GM21717 (cell line): ENCODE results near the gene ADGRG1.
A peak's percentile ranks its signal among the peaks of the same experiment; 100 is the strongest.

ENCODE experiments used
- ATAC-seq: cut with Tn5 transposase; IDR thresholded peaks from one replicate; pipeline ENCODE4 v1.9.1; 2021; ENCODE audit warnings: mild to moderate bottlenecking, moderate library complexity; ENCODE audit not compliant: unreplicated experiment

Gene ADGRG1

DNA sequence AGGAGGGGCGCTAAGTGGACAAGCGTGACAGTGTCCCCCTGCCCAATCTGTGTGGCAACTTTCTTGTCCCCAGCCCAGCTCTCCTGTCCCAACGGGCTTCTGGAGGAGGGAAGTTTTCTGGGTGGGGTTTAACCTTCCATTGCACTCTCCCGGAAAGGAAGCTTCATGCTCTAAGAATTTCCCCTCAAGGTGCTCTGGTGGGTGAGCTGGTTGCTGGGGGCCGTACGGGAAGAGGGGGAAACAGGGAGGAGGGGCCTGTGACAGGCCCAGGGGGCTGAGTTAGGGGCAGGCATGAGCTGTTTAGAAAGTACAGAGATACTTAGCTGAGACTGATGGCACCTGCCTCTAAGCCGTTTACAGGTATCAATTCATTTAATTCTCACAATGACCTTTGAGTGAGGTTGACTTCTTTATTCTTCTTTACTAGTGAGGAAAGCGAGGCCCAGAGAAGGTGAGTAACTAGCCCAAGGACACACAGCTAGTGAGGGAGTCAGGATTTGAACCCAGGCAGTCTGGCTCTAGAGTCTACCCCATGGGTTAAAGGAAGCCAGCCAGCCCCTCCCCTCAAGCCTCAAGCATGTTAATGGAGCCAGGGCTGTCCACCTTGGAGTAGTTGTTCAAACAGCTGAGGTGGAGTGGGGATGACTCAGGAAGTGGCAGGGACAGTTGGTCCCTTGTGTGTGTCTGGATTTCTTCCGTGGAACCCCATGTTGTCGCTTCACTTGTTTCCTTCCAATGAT lies 18.9 kb downstream of the ADGRG1 start:
- no peak for ATAC-seq

DNA sequence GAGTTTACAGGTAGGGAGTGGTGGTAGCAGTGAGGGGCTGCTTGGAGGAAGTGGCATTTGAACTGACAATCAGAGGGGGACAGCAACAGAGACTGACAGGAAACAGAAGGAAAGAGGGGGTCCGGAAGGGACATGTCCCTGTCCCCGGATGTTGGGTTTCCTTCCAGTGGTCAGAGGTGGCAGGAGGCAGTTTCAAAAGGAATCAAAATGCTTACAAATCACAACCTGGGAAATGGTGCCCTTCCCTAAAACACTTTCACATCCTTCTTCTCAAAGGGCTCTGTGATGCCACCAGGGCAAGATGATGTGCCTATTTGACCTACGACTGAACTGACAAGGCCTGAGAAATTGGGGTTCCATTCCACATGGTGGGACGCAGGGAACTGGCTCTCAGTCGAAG lies 19.7 kb downstream of the ADGRG1 start:
- no peak for ATAC-seq

DNA sequence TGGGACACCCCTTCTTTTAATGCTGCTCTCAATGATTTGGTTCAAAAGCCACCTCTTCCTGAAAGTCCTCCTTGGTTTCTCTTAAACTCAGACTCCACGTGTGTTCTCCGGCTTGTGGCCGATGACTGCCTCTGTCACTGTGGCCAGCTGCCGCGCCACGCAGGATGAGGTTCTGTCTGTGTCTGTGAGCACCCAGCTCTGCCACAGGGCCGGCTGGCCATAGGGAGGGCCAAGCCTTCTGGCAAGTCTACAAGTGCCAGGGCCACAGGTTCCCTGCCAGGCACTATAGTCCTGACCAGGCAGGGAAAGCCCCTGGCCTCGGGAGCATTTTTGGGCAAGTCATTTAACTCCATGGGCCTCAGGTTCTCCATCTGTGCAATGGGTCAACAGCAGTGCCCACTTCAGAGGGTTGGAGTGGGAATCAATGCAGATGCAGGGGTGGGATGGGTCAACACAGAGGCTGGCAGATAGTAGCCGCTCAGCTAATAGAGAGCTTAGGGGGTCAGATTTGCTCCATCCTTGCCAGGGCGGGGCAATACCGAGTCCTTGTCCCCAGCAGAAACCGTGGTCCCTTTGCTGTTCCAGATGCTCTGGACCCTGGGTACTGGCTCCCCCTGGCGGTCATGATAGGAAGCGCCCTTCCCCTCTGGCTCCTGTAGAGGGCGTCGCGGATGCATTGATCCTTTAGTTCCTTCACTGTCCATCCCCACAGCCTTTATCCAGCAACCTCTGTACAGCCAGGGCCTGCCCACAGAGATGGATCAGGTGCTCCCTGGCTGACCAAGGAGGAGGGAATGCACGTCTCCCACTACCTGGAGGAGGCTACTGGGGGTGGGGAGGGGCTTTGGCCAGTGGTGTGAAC lies 20.4 kb downstream of the ADGRG1 start:
- peak; percentile 58 for ATAC-seq

DNA sequence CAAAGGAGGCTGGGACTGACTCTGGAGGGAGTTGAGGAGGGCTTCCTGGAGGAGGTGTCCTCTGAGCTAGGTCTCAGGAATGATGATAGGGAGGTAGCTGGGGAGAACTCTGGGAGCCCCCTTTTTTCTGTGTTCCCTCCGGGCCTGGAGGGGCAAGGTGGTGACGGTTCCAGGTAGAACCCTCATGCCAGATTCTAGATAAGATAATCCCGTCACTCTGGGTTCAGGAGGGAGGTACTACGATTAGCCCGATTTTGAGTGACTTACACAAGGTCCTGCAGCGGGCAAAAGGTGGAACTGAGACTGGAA lies 21.0 kb downstream of the ADGRG1 start:
- ATAC-seq, result no peak

DNA sequence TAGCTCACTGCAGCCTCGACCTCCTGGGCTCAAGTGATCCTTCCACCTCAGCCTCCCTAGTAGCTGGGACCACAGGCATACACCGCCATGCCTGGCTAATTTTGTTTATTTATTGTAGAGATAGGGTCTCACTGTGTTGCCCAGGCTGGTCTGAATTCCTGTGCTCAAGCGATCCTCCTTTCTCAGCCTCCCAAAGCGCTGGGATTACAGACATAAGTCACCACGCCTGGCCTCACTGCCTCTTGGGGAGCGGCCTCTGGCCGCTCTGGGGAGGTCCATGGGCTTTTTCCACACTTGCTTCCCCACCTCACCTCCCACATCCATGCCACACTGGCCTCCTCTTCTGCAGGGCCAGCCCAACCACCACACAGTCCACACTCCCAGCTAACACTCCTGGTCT lies 21.4 kb downstream of the ADGRG1 start:
- ATAC-seq, result no peak

GRCh38 chr16:57651344-57652333 lies 23.2 kb downstream of the ADGRG1 start:
- ATAC-seq, result no peak

DNA sequence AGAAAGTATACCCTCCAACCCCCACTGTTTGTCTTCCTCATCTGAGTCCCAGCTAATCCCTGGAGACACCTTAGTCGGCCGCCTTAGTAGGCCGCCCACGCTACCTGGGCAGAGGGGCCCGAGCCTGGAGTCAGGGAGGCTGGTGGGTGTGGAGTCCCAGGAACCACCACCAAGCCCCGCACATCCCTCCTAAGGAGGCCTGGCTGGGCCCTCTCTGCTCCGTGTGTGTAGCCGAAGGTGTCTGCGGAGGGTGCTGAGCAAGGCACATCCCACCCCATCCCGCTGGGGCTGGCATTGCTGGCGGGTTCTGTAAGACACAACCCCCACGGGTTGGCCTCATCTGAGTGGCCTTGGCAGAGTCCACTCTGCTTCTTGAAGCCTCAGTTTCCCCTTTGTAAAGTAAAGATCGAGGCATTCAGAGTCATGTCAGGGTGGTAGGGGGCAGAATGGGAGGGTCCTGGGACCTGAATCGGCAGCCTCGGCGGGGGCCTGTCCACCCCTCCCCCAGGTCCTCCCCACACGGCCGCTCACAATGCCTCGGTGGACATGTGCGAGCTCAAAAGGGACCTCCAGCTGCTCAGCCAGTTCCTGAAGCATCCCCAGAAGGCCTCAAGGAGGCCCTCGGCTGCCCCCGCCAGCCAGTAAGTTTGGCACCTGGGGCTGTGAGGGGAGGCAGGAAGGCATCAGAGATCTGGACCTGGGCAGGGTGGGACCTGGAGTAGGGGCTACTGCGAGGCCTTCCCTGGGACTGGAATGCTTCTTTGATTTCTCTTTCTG lies 24.5 kb downstream of the ADGRG1 start:
- ATAC-seq, result no peak

GRCh38 chr16:57653936-57654335 lies 25.5 kb downstream of the ADGRG1 start:
- no peak for ATAC-seq

- no peak for ATAC-seq
These were observed 28.0 kb downstream of the ADGRG1 start for GRCh38 chr16:57656342-57656955.

DNA sequence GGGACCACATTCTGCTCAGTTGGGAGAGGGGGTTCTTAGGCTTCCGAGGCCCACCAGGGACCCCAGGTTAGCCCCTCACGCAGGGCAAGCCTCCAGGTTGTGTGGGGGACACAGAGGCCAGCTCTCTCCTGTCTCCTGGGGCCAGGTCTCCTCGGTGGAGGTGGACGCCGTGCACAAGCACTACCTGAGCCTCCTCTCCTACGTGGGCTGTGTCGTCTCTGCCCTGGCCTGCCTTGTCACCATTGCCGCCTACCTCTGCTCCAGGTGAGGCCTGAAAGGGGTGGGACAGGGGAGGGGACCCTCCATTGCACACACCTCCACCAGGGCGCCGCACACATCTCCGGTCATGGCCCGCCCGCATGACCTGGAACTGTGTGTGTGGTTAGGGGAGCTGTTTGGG lies 28.8 kb downstream of the ADGRG1 start:
- no peak for ATAC-seq

DNA sequence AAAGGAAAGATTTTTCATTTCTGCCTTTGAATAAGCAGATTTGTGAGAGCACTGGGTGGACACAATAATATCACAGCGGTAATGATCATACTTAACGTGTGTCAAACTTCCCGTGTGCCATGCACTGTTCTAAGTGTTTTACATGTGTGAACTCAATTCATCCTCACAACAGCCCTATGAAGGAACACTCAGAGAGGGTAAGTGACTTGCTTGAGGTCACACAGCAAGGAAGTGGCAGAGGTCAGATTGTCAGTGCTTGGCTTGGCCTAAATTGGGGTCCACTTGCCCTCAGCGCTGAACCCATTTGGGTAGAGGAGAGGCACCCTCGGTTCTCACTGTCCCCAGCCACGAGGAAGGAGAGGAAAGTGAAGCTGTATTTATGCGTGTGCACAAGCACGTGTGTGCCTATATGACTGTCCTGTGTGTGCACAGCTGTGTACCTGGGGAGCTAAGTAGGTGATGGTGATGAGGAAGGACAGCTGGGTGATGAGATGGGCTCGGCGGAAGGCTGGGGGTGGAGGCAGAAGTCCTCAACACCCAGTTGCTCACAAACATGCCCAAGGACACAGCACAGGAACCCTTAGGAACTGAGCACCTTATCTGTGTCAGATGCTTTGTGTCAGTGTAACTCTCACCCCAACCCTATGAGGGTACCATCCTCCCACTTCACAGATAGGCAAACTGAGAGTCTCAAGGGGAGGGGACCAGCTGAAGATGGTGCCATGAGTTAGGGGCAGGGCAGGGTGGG lies 29.9 kb downstream of the ADGRG1 start:
- ATAC-seq, result no peak

DNA sequence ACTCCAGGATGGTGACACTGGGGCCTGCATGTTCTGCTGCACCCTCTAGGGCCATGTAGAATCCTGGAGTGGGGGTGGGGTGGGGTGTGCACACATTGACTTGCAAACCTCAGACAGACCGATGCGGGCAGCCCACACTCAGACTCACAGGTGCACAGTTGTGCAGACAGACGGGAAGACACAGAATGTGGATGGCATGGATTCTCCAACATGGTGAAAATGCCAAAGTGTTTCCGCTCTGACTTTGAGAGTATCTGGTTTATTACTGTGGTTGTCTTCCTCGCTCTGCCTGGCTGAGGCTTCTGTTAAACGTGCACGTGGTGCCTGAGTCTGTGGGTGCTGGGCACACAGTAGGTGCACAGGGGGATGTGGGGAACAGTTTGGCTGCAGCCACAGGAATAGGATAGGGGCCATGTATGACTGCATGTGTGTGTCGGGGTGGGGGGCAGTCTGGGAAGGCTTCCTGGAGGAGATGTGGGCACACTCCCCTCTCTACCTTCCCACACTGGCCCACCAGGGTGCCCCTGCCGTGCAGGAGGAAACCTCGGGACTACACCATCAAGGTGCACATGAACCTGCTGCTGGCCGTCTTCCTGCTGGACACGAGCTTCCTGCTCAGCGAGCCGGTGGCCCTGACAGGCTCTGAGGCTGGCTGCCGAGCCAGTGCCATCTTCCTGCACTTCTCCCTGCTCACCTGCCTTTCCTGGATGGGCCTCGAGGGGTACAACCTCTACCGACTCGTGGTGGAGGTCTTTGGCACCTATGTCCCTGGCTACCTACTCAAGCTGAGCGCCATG lies 30.6 kb downstream of the ADGRG1 start:
- no peak for ATAC-seq

GRCh38 chr16:57660715-57661463 lies 32.5 kb downstream of the ADGRG1 start:
- ATAC-seq, result no peak

DNA sequence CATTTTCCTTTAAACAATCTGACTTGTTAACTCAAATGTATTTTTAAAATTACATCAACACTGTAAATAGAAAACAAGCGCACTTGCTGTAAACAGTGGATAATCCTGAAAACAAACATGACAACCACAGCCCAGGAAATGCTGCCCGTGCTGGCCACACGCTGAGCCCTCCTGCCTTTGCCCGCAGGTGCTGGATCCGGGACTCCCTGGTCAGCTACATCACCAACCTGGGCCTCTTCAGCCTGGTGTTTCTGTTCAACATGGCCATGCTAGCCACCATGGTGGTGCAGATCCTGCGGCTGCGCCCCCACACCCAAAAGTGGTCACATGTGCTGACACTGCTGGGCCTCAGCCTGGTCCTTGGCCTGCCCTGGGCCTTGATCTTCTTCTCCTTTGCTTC lies 33.1 kb downstream of the ADGRG1 start:
- ATAC-seq, result no peak

DNA sequence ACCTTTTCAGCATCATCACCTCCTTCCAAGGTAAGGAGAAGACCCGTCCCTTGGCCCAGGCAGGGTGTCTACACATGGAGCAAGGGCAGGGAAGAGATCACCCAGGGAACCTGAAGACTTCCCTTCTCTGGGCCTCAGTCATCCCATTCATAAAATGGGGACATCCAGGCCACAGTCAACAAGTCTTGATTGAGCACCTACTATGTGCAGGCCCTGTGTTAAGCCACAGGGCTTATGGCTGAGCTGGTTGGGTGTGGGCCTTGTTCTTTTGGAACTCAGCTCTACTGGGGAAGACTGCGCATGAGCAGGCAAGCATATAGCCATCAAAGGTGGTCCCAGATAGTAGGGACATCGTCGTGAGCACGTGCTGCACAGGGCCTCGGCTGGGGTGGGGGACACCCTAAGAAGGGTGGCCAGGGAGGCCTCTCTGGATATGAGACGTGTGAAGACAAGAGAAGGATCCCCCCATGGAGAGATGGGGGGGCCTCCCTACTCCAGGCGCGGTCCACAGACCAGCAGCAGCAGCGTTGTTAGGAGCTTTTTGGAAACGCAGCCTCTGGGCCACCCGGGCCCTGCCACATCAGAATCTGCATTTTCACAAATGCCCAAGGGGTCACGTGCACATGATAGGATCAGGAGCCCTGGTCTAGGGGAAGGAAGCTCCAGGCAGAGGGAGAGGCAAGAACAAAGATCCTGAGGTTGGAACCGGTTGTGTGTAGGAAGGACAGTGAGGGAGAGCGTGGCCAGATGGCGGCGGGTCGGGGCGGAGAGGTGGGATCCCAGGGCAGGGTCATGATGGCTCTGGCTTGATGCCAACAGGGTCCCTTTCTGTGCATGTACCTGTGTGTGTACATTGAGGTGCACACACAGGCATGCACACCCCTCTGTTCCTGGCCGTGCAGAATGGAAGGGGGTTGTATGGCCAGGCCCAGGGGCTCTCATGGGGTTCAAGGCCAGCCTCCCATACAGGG lies 33.8 kb downstream of the ADGRG1 start:
- no peak for ATAC-seq

GRCh38 chr16:57663436-57663835 lies 35.0 kb downstream of the ADGRG1 start:
- no peak for ATAC-seq
